Measurements from ENCODE around the gene RNLS. TPM values are rescaled to one million over a fixed set of nuclear protein-coding genes. Genes with fewer than 3 reads are reported as not detected.

Gene RNLS
- total RNA-seq, 1 experiment from 2014 or later = not detected

- POLR2A ChIA-PET = no interaction called here
- Histone ChIP-seq H4K20me1 (ENCODE audit: insufficient read depth) (no peaks in the 10 kb centered on the region), H3K36me3 (ENCODE audit: control insufficient read depth in 1 of 2, insufficient read depth in 2 of 2, low read length in 2 of 2) (no peaks in the 10 kb centered on the region), H3K9me2 (ENCODE audit: insufficient read depth) (no peaks in the 10 kb centered on the region), H3K4me1 (ENCODE audit: control insufficient read depth in 1 of 2, insufficient read depth in 2 of 2, low read length in 2 of 2) (peaks cover 0 to 8% of the 10 kb centered on the region in 2 experiments; a peak in 1 of 4 replicates), H3K9me3 (ENCODE audit: control insufficient read depth in 1 of 2, insufficient read depth in 1 of 2, low read depth in 1 of 2, low read length in 2 of 2) (no peaks in the 10 kb centered on the region), H3K4me2 (ENCODE audit: low read length) (no peak overlapping the region), H3K79me2 (ENCODE audit: insufficient read depth, low read length) (no peaks in the 10 kb centered on the region), H3K4me3 (replicated peaks in 1 of 2; ENCODE audit: low read depth in 1 of 2, low read length in 2 of 2) (no peak overlapping the region), H3K27ac (ENCODE audit: low read depth, low read length) (no peak overlapping the region), H3K27me3 (ENCODE audit: insufficient read depth, low read length) (no peaks in the 10 kb centered on the region), H3K9ac (ENCODE audit: low read length) (no peak overlapping the region), H2AFZ (ENCODE audit: low read depth, low read length, poor library complexity, severe bottlenecking) (no peak overlapping the region)
- RAD21 ChIA-PET (ENCODE audit: low non-redundant PET in 1 of 2, low total read pairs in 2 of 2, uncharacterized antibody in 2 of 2, unreplicated experiment in 2 of 2) = no interaction called here
- CTCF ChIA-PET = no interaction called here
- intact Hi-C loops (cut with micrococcal nuclease) = no loop called here
- DNase-seq (ENCODE audit: low read depth, low spot score) = no peak
- TF ChIP-seq SP1 (IDR thresholded peaks at IDR 0.05; ENCODE audit: low read depth) (no peak), JUND (IDR thresholded peaks at IDR 0.05) (no peak), ZFX (IDR thresholded peaks at IDR 0.05) (no peak), ZBTB33 (IDR thresholded peaks at IDR 0.05; ENCODE audit: extremely low read depth, insufficient replicate concordance, low read length) (no peak), CBX3 (IDR thresholded peaks at IDR 0.05; ENCODE audit: low read depth) (no peak), CTCF (IDR thresholded peaks at IDR 0.05 in 2 of 3, conservative IDR thresholded peaks at IDR 0.05 in 1 of 3; ENCODE audit: borderline replicate concordance in 1 of 3, insufficient read depth in 1 of 3, low read depth in 2 of 3, low read length in 2 of 3) (no peak), ELF1 (IDR thresholded peaks at IDR 0.05; ENCODE audit: borderline replicate concordance, low read depth) (no peak), SRF (IDR thresholded peaks at IDR 0.05; ENCODE audit: low read depth) (no peak), ZNF274 (IDR thresholded peaks at IDR 0.05; ENCODE audit: low read depth, low read length) (no peak), TCF7L2 (IDR thresholded peaks at IDR 0.05; ENCODE audit: borderline replicate concordance, extremely low read depth, insufficient read depth, insufficient read length) (no peak)
- BruUV-seq (replicated peaks) = no TSS peak
- no peak for ATAC-seq
These were observed 164.2 kb downstream of the RNLS start for GRCh38 chr10:88418871-88419270.

Measured in HCT116 (cell line).